Posterior cingulate gyrus (tissue), 11 donors: ENCODE measurements around the gene MYO7B.

Experiments
- DNase-seq, 10 donors: peaks; one replicate each; pipeline versions ENCODE4 v3.0.0 to v3.0.0-alpha.2; 2020 to 2021; ENCODE audit warnings: mixed read lengths in 3 of 10
- intact Hi-C: fragments of 100-400 bp; cut with DNase I; formaldehyde crosslinking; loops from one replicate; pipeline ENCODE4 v1.15.1; 2023

Gene MYO7B

GRCh38 chr2:127546797-127547196 is 11.3 kb downstream of the MYO7B start:
- no peak for DNase-seq
- intact Hi-C loops: no loop called here

DNA sequence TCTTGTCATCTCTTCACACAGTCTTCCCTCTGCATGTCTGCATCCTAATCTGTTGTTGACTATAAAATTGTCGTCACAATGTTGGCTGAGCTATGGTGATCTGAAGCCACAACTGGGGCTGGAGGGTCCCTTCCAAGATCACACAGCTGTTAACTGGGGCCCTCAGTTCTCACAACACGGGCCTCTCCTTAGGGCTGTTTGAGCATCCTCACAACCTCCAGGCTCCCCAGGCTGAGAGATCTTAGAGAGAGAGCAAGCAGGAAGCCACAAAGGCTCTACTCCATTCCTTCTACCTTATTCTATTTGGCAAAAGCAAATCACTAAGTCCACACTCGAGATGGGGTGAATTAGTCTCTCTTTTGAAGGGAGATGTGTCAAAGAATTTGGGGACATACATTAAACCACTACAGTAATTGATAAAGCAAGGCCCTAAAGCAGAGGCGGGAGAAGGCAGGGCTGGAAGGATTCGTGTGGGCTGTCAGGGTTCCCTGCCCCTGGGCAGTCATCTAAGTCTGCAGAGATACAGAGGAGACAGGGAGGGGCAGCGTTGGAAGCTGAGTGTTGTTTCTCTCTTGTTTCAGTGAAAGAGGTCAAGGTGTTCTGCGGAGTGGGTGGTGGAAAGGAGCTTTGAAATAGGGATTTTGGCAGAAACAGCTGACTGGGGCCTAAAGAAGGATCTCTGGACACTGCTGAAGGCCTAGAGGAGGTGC is 15.9 kb downstream of the MYO7B start:
- intact Hi-C loops: no loop called here
- DNase-seq: no peak

DNA sequence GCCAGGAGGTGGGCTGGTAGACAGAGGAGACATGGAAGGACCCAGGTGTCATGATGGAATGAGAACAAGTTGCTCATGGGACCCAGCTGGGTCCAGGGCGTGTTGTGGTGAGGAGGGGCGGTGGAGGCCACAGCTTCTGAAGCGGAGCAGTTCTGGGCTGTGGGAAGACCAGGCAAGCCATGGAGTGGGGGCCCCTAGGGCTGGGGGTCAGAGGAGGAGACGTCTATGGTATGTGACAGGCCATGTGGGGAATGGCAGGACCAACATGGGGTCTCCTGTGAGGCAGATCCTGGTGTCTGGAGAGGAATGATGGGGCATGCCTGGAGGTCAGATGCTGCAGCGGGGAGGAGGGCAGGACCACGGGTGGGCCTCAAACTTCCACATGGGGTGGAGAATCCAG is 16.9 kb downstream of the MYO7B start:
- intact Hi-C loops: no loop called here
- DNase-seq: no peak

GRCh38 chr2:127552846-127553245 is 17.4 kb downstream of the MYO7B start:
- no peak for DNase-seq
- intact Hi-C loops: no loop called here

- peak in 2 of 10 donors; percentile 33 to 58 for DNase-seq
- intact Hi-C loops: no loop called here
Observed at GRCh38 chr2:127558911-127559310, 23.4 kb downstream of the MYO7B start.

- intact Hi-C loops: no loop called here
- no peak for DNase-seq
Observed at GRCh38 chr2:127559454-127559853, 24.0 kb downstream of the MYO7B start.

DNA sequence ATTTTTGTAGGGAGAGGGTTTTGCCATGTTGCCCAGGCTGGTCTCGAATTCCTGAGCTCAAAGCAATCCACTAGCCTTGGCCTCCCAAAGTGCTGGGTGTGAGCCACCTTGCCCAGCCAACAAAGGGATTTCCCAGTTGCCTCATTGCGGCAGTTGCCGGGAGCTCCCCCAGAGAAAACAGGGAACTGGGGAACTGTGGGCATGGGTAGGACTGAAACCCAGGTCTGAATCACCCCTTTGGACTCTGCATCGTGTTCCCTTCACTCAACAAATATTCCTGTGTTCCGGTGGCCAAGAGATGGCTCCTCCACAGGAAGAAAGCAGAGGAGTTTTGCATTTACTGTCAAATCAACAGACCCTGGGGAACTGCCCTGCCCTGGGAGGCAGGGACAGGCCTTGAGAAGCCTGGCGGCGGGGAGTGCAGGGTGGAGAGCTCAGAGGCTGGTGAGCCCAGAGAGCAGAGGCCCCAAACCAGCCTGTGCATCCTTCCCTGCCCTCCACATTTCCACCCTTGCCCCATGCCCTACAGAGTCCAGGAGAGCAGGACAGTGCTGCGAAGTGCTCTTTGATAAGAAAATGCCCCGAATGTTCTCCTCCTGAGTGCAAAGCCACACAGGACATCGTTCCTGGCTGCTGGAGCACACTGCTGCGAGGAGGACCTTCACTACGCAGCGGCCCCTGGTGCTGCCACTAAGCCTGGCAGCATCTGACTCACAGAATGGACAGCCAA is 24.9 kb downstream of the MYO7B start:
- DNase-seq: peak in 3 of 10 donors; percentile 35 to 66 (median 49)
- intact Hi-C loops: no loop called here

GRCh38 chr2:127560931-127561280 is 25.4 kb downstream of the MYO7B start:
- intact Hi-C loops: no loop called here
- no peak for DNase-seq

DNA sequence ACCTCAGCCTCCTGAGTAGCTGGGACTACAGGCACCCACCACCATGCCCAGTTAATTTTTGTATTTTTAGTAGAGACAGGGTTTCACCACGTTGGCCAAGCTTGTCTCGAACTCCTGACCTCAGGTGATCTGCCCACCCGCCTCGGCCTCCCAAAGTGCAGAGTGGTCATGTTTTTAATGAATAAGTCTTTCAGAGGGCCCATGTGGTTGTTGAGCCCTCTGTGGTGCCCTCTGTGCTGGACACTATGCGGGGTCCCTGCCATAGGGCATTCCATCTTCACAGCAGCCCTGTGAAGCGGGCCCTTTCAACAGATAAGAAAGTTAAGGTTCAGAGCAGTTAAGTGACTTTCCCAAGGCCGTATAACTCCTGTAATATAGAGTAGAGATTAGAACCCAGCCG is 25.9 kb downstream of the MYO7B start:
- intact Hi-C loops: no loop called here
- peak in 2 of 10 donors; percentile 47 to 62 for DNase-seq

DNA sequence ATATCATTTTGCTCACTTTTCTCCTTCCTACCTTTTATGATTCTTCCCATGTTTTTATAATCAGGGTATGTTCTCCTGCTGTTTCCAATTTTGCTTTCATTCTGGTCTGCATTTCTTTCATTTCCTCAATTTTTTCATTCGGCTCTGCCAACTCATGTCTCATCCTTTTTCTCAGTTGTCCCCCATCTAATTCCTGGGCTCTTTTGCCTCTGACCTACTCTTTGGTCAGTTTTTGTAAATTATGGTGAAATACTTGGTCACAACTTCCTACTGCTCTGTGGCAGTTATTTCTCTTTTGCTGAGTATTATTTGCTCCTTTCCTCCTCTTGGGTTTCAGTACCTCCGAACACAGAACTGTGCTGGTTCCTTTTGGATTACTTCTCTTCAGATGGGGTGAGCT is 27.5 kb downstream of the MYO7B start:
- no peak for DNase-seq
- intact Hi-C loops: no loop called here

DNA sequence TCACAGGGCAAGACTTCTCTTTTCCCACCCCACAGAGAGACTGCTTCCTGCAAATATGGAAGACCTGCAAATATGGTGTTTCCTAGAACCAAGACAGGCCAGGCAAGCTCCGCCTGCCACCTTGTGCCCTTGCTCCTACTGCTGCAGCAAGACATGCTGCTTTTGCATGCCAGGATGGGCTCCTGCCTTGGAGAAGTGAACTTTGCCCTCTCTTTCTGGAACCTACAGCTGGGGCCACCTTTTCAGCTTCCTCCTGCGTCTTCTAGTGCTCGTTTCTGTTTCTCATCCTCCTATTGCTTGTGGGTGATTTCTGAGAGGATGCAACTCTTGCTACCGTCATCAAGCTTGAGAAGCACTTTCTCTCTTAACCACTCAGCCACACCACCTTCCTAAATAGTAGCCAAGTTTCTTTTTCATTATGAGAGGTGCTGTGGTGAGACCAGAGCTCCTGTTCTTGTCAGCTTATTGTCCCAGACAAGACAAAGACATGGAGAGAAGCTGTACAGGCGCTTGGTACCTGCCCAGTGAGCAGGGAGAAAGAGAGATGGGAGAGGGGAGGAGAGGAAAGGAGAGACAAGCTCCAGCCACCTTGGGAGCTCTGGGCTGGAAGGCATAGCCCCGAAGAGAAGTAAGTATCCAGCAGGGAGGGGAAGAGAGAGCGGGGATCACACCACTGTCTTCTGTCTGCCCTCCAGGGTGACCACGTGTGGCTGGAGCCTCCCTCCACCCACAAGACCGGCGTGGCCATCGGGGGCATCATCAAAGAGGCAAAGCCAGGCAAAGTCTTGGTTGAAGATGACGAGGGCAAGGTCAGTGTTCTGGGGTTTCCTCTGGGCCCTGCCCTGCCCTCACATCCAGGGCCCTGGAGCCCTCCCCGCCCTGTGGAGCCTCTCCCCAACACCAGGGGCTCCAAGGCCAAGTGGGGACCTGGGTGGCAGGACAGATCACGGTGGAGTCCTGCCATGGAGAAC is 28.3 kb downstream of the MYO7B start:
- intact Hi-C loops: no loop called here
- DNase-seq: peak in 1 of 10 donors; percentile 31

- DNase-seq: peak in 1 of 10 donors; percentile 53
- intact Hi-C loops: no loop called here
Observed at GRCh38 chr2:127564429-127565260, 29.2 kb downstream of the MYO7B start.

GRCh38 chr2:127565261-127566138 is 30.0 kb downstream of the MYO7B start:
- peak in 1 of 10 donors; percentile 66 for DNase-seq
- intact Hi-C loops: no loop called here

DNA sequence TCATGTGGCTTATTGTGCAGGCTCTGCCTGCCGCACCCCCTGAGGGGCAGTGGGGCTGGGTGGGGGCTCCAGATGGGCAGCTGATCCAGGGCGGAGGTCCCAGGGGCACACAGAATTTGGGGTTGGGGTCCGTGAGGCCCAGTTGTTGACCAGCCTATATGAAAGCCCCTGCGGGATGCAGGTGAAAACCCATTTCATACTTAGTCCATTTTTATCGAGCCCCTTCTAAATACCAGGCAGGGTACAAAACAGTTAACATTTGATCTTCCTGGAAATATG is 30.6 kb downstream of the MYO7B start:
- peak in 1 of 10 donors; percentile 69 for DNase-seq
- intact Hi-C loops: no loop called here

- intact Hi-C loops: no loop called here
- peak in 1 of 10 donors; percentile 30 for DNase-seq
Observed at GRCh38 chr2:127566576-127566975, 31.1 kb downstream of the MYO7B start.

GRCh38 chr2:127567351-127567854 is 31.9 kb downstream of the MYO7B start:
- intact Hi-C loops: no loop called here
- DNase-seq: no peak

- intact Hi-C loops: no loop called here
- peak in 1 of 10 donors; percentile 38 for DNase-seq
Observed at GRCh38 chr2:127568128-127568527, 32.6 kb downstream of the MYO7B start.

DNA sequence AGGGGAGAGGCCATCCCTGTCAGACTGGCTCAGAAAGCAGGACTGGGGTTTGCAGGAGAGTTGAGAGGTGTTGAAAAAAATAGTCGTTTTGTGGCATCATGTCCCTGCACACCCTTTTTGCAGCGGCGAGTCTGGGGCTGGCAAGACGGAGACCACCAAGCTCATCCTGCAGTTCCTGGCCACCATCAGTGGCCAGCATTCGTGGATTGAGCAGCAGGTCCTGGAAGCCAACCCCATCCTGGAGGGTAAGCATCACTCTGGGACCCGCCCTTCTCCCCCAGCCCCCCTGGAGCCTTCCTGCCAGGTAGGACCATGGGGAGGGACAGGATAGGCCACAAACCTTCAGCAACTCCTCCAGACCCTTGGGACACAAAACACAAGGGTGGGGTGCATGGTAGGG is 34.2 kb downstream of the MYO7B start:
- DNase-seq: no peak
- intact Hi-C loops: no loop called here
